GM19455 (cell line): Measurements from ENCODE around the gene SLC24A3.

Source experiments
- ATAC-seq: cut with Tn5 transposase; IDR thresholded peaks from one replicate; pipeline ENCODE4 v1.9.1; 2021; ENCODE audit not compliant: unreplicated experiment

Gene SLC24A3

DNA sequence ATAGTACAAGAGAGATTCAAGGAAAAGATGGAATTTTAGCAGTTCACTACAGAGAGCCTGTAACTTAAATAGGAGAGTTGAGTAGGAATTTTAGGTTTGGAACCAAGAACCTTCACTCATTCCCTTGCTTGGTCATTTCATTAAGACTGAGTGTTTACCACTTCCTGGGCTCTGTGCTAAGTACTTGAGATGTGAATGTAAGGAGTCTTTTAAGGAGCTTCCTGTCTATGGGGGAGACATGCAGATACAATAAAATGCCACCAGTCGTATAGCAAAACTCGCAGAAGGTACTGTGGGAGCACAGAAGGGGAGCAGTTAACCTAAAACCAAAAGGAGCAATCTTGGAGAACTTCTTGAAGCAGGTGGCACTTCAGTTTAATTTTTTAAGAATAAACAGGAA lies 204.2 kb downstream of the SLC24A3 start:
- ATAC-seq, result no peak

DNA sequence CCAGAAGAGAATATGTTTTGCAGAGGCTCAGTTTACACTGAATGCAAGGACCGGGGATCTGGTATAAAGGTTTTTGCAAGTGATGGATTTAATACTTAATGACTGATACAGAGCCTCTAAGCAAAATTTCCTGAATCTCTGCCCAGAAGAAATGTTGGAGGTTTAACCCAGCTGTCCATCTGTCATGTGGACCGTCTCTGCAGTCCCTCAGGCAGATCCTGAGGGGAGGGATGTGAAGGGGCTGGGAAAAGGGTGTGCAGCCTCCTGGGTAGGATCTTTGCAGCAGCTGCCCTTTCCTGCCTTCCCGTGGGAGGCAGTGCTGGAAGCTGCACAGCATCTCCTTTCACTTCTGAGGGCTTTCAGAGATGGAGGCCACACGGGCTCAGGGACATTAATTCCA lies 207.0 kb downstream of the SLC24A3 start:
- no peak for ATAC-seq

DNA sequence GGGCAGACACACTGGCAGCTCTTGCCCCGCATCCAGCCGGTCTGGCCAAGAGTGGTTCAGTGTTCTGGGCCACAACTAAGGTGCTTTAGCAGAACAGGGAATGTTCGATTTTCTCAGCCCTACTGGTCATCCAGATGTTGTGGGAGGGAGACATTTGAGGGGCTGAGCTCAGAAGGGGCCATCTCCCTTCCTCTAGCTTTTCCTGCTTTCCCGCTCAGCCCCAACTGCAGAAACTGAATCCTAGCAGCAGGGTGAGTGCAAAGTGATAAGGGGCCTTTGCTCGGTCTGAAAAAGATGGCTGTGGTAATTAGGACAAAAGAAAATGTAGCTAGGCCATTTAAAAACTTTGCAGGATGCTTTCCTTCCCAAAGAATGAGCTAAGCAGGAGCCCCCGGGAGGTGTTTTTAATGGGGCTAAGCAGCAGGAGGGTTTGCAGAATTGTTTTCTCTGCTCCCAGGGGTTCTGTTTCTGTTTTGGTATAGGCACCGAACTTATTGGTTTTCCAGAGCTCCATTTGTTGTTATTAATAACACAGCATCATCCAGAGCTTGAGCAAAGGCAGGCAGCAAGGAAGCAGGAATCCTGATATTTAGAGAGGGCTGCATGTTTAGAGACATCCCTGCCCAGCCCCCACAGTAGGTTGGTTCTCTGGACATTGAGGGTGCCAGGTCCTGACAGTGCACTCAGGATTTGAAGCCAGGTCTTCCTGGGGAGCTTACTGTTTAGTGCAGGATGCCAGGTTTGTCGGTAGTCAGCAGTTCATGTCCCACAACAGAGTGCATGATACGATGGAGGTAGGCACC lies 210.9 kb downstream of the SLC24A3 start:
- no peak for ATAC-seq

DNA sequence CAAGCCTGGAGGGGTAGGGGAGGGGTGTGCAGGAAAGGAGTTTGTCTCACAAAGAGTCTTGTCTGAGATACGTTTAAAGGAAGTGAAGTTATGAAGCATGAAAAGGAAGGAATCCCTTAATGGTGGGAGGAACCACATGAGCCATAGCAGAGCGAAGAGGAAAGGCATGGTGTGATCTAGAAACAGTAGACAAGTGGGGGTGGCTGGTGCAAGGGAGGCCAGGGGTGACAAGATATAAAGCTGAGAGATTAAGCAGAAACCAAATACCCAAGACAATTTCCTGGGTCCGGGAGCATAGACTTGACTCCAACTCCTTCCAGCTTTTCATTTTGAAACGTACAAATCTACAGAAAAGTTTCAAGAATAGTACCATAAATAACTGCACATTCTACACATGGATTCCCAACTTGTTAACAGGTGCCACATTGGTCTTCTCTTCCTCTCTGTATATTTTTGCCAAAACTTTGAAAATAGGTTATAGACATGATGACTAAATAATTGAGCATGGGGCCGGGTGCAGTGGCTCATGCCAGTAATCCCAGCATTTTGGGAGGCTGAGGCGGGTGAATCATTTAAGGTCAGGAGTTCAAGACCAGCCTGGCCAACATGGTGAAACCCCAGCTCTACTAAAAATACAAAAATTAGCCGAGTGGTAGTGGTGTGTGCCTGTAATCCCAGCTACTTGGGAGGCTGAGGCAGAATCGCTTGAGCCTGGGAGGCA lies 211.6 kb downstream of the SLC24A3 start:
- no peak for ATAC-seq

DNA sequence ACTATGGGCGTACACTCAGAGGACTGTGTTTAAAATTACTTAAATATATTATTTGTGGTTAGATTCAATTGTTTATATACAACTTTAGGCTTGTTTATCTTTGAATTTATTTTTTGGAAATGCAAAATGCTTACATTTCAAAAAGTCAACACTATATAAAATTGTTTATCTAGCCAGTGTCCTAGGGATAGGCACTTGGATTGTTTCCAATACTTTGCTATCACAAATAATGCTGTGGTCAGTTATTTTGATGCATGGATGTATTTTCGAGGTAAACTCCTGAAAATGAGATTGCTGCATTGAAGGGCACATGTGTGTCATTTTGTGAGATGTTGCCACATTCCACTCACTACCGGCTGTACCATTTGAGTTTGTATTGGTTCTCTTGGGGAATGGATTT lies 213.9 kb downstream of the SLC24A3 start:
- ATAC-seq, result no peak

DNA sequence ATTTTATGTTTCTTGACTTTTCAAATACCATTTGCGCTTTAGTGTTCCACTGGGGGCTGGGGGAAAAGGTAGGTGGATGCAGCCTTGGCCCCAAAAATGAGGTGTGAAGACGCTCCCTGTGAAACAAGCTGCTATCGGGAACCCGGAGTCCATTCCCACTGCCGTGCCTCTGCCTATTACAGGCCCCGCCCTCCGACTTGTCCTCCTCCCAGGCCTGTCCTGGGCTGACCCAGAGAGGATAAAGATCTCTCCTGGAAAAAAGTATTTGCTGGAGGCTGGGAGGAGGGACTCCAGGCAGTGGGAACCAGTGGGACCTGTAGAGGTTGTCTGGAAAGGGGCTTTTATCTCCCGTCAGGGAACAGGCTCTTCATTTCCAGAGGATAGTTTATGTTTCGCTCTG lies 215.0 kb downstream of the SLC24A3 start:
- ATAC-seq, result no peak

DNA sequence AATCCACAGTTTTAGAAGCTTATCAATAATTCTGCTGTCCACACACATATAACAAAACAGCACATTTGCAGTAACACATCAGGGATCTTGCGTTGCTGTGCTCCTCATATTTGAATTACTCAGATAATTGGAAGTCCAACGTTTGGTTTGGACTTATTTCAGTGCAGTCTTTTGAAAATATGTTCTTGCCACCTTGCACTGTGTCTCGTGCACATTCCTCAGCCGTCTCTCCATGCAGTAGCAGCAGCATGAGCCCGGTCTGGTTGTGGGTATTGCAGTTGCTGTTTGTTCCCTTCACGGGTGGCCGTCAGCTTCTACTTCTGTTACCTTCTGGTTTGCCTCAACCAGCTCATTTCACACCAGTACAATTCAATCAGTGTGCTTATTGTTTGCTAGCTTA lies 215.5 kb downstream of the SLC24A3 start:
- ATAC-seq, result no peak

DNA sequence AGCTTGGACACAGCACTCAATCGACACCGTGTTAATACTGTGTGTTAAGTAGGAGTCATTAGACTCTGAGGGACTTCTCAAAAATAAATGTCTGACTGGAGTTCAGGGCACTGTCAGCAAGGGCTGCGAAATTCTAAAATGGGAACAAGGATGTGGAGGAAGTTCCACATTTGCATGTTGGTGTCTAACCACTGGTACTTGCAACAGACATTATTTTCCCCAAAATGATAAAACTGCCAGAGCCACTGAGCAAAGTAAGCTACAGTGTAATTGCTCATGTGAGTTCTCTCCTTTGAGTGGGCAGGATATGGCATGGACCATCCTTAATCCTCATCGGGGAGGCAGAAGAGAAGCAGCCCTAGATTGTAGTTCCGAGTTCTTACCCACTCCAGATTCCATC lies 215.9 kb downstream of the SLC24A3 start:
- ATAC-seq, result no peak

DNA sequence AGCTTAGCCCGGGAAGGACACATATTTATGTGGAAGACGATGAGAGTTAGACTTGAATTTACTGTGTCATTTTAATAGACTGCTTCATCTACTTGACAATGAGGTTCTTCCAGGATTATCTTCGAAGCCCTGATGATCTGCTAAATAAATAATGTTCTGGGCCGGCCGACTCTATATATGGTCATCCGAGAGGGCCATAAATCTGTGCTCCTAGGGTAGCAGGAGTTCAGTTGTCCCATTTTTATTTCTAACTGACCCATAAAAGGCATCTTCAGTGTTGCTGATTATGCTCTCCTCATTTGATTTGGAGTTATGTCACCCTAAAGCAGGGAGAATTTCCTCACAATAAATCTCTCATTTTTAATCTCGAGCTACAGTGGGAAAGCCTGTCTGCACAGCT lies 217.1 kb downstream of the SLC24A3 start:
- no peak for ATAC-seq

DNA sequence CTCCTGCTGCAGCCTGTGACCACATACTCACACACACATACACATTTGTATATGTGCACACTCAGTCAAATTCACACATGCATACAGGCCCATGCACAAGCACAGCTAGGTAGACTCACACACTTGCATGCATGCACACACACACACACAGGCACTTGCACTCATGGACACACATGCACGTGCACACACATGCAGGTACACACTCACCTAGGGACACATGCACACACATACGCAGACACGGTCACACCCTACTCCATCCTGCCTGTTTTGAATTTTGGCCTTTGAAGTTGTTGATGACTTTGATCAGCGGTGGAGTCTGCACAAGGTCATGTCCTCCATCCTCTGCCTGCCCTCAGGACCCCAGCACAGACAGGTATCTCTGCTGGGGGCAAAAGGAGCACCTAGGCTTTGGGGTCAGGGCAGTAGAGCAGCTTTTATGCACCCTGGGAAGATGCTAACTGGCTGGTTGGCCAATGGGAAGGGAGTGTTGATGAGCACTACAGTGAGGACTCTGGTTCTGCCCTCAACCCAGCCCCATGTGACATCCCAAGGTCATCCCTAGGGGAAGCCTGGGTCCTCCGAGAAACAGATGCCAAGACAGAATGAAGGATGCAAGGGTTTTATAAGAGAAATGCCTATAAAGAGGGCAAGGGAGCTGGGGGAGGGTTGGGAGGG lies 218.3 kb downstream of the SLC24A3 start:
- ATAC-seq, result no peak

DNA sequence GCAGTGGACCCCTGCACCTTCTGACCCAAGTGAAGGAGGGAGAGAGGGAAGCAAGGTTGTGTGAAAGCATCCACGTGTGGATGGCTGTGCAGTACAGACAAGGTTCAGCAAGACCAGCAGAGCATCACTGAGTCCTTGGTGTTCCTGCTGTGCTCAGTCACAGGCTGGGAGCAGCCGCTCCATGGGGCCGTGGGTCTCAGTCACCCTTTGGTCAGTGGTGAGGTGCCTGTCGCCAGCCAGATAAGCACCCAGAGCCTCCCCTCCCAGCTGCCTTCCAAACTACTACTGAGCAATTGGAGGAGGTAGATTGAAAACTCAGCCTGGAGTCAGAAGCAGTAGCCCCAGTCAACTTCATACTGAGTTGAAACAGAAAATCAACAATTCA lies 218.9 kb downstream of the SLC24A3 start:
- ATAC-seq, result no peak

DNA sequence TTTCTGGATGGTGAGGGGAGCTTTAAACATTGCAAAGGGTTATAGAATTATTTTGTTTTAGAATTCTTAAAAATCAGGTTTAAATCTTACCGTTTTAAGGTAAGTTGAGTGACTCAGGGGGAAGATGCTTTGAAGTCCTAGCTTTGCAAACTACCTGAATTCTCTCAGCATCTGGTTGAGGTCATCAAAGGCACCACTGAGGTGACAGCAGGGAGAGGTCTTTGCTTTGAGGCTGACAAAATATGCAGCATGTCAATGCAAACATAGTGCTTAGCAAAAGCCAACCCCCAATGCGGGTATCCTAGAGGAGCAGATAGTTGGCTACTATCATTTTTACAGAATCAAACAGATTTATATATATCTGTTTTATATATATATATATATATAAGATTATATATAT lies 219.5 kb downstream of the SLC24A3 start:
- ATAC-seq, result no peak

DNA sequence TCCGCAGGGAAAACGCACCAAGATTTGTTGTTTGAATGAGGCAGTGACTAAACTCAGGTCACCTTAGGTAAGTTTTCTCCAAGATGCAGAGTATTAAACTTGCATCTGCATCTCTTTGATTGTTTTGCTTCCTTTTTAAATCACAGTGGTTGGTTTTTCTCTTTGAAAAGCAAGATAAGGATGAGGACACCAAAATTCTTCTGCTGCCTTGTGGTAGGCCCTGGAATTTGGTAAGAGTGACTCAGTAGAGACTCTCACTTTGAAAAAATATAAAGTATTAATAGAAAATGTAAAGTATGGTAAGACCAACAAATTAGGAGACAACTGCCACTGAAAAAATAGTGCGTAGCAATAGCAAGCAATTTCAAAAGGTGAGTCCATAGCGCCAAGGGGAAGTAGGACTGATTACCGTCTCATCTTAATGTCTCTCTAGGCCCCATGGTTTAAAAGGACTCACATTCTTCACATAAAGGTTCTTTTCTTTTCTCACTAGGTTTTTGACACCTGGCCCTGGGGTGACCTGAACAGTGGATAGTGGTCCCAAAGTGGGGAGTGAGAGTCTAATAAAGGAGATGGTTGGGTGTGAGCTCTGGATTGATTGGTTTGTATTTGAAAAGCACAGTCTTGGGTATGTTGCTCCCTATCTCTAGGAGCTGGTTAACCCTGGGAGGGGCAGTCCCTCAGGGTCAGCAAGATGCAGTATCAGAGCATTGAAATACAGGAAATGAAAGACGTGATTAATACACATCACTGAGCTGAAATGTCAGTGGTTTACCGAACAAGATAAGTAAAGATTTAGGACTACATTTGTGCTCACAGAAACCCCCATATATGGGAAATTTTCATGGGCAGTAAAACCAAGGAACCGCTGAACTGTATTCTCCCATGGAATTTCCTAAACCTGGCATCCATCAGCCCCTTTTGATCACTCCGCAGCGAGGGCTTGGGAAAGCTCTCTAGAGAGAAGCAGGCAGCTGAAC lies 221.2 kb downstream of the SLC24A3 start:
- no peak for ATAC-seq

DNA sequence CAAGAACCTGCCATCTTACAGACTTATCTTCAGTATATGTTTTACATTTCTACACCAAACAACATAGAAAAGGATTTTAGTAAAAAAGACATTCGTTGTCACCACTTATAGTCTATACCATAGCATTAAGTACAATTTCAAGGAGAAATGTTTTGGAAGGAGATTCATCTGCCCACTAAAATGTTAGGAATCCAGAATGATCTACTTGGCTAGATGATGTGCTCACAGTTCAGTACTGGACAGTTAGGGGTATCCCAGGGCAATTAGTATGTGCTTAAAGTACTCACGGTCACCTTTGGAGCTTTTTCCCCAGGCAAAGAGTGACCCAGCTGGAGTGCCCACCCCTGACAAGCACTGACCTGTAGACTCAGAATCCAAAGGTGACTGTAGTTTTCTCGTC lies 222.9 kb downstream of the SLC24A3 start:
- ATAC-seq, result no peak

DNA sequence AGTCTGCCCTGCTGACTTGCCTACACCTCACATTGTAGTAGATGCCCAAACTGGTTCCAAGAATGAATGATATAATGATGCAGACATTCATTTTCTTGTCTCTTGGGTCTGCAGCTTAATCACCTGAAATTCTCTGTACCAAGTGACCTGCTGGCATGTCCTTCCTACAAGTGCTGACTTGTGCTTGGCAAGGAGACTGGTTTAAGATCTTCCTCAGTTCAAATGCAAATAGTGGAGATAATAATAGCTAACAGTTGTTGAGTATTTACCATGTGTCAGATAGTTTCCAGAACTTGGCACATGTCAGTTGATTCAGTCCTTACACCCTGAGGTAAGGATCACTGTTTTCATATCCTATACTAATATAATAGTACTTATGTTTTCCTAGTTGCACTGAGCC lies 223.4 kb downstream of the SLC24A3 start:
- ATAC-seq, result no peak

DNA sequence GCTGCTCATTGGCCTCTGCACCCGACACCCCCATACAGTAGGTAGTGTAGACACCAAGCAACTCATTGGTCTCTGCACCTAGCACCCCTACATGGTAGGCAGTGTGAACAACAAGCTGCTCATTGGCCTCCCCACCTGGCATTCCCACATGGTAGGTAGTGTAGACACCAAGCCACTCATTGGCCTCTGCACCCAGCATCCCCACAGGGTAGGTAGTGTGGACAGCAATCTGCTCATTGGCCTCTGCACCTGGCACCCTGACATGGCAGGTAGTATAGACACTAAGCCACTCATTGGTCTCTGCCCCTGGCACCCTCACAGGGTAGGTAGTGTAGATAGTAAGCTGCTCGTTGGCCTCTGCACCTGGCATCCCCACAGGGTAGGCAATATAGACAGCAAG lies 226.0 kb downstream of the SLC24A3 start:
- ATAC-seq, result no peak

DNA sequence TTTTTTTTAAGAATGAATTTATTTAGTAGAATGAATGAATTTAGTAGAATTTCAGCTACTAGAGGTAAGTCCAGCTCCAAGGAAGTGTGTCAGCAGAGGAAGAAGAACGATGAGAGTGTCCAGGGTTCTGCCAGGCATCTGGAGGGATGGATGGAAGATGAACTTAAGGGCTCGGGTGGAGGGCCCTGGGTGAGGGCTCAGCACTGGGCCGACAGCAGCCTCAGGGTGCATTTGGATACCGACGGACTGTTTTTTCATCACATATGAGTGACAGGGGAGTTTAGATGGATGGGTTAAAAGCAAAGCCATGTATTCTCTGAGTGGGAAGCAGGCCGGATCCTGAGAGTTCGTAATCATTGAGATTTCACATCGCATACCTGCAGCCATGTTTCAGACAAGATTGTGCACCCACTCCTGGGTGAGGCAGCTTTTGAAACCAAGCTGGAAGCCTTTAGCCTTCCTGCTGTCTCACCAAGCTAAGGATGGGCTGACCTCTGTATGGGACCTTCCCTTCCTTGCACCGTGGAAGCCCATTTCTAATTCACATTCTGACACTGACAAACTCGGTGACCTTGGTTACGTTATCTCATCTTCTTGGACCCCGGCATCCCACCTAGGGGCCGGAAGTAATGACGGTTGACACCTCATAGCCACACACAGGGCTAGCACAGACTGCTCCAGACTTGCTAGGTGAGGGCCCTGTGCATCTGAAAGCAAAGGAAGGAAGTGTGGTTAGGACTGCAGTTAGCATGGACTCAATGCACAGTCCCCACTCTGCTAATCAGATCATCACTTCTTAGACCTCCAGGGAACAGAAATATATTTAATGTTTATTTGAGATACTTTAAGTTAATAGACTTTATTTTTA lies 228.5 kb downstream of the SLC24A3 start:
- no peak for ATAC-seq

DNA sequence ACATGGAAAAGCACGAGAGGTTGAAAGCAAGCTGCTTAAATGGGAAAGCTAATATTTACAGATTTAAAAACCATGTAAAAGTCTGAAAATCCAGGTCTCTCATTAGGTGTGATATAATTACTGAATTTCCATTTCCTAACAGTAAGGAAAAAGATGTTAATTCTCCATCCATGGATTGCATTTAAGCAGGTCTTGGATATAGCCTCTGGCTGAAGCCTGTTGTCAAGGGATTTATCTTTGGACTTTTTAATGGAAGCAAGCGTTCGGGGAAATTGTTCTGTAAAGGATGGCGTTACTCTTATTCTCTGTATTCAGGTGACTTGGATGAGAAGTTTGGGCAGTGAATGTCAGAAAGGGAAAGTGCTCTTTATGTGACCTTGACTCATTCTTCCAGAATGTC lies 233.8 kb downstream of the SLC24A3 start:
- no peak for ATAC-seq

DNA sequence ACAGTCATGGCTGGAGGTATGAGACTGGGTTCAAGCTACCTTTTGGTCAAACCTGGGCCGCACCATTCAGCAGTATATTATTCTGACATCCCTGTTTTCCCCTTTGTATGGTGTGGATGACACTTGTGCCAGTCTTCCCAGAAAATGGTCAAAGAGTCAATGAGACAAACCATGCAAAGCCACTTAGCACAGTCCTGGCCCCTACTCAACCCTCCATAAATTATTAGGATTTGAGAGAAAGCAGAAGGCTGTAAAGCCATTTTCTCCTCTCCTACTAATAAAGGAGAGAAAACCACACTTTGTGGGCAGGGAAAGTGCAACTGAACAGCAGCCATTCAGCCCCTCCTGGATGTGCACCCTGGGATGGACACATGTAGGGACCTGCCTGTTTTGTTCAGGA lies 236.2 kb downstream of the SLC24A3 start:
- ATAC-seq, result no peak

DNA sequence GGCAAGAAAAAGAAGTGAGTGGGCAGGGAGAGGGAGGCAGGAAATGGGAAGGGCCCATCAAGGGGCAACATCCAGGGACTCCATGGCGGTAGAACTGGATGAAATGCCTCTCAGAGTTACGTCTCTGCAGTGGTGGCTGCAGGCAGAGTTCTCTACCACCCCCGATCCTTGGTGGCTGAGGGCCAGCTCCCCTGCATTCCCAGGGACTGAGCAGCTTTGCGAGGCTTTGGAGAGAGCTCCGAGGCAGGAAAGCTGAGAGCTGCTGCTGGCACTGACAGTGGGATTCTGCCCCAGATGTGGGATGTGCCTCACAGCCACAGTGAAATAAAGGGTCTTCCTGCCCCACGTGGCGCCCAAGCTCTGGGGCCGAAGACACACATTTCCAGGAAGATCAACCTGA lies 236.6 kb downstream of the SLC24A3 start:
- ATAC-seq, result no peak
